DMS153 (cell line): ENCODE data around the gene VDAC1.

Source experiments
- DNase-seq: peaks from one replicate; lab custom pipeline; 2025; lab: John Stamatoyannopoulos, UW

VDAC1 gene

GRCh38 chr5:133926489-133927299 is 78.1 kb downstream of the VDAC1 start:
- DNase-seq, result no peak

- DNase-seq, result no peak
Measured at GRCh38 chr5:133925866-133926488, 78.8 kb downstream of the VDAC1 start.

GRCh38 chr5:133925269-133925668 is 79.5 kb downstream of the VDAC1 start:
- DNase-seq, result no peak

DNA sequence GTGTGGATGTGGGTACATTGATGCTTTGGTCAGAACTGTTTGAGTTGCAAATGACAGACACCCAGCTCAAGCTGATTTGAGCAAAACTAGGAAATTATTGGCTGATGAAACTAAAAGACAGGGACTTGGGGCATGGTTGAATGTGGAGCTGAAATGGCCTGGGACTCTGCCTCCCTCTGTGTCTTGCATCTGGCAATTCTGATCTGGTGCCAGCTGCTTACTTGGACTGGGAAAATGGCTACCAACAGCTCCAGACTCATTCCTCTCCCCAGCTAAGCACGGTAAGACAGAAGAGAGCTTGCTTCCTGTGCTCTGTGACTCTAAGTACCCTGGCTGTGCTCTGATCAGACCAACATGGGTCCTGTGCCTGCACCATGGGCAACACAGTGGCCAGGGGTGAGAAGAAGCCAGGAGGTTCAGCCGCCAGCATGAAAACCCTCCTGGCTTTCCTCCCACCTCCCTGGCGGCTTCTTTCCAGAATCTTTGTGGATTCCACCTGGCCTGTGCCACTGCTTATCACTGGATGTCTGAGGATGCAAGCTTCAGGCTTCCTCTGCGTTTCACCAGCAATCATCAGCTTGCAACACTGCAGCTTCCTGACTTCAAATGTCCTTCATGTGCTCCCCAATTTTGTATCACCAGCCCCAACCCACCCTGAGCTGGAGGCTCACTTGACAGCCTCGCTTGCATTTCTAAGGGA is 80.4 kb downstream of the VDAC1 start:
- DNase-seq, result no peak

GRCh38 chr5:133921979-133922378 is 82.8 kb downstream of the VDAC1 start:
- no peak for DNase-seq
